GM18907 (cell line): Measurements from ENCODE around the gene PDK4.

ENCODE experiments used
- ATAC-seq: cut with Tn5 transposase; IDR thresholded peaks from one replicate; pipeline ENCODE4 v1.9.1; 2021; ENCODE audit warnings: mild to moderate bottlenecking, moderate library complexity; ENCODE audit not compliant: unreplicated experiment

PDK4 gene

GRCh38 chr7:95596198-95597063 is at the start of gene PDK4:
Gene PDK4, minus strand, starts transcription at chr7:95596516. Its CDS starts 223 bp downstream, at chr7:95596293.
- ATAC-seq = no peak

GRCh38 chr7:95642173-95642572 is 45.9 kb upstream of the PDK4 start:
- no peak for ATAC-seq

- ATAC-seq = no peak
Observed at GRCh38 chr7:95636140-95636940, 40.0 kb upstream of the PDK4 start.

GRCh38 chr7:95632609-95633008 is 36.3 kb upstream of the PDK4 start:
- no peak for ATAC-seq

- ATAC-seq = no peak
Observed at GRCh38 chr7:95631527-95631926, 35.2 kb upstream of the PDK4 start.

- no peak for ATAC-seq
Observed at GRCh38 chr7:95630702-95631458, 34.6 kb upstream of the PDK4 start.

GRCh38 chr7:95628831-95629439 is 32.6 kb upstream of the PDK4 start:
- ATAC-seq = no peak

- ATAC-seq = no peak
Observed at GRCh38 chr7:95623788-95624187, 27.5 kb upstream of the PDK4 start.

- ATAC-seq = no peak
Observed at GRCh38 chr7:95622859-95623258, 26.5 kb upstream of the PDK4 start.

GRCh38 chr7:95622001-95622549 is 25.8 kb upstream of the PDK4 start:
- ATAC-seq = no peak

GRCh38 chr7:95621404-95621803 is 25.1 kb upstream of the PDK4 start:
- no peak for ATAC-seq

GRCh38 chr7:95620631-95621030 is 24.3 kb upstream of the PDK4 start:
- ATAC-seq = no peak

- ATAC-seq = no peak
Observed at GRCh38 chr7:95619921-95620320, 23.6 kb upstream of the PDK4 start.

- no peak for ATAC-seq
Observed at GRCh38 chr7:95619517-95619916, 23.2 kb upstream of the PDK4 start.

GRCh38 chr7:95614442-95614940 is 18.2 kb upstream of the PDK4 start:
- no peak for ATAC-seq

GRCh38 chr7:95611224-95611623 is 14.9 kb upstream of the PDK4 start:
- ATAC-seq = no peak

- no peak for ATAC-seq
Observed at GRCh38 chr7:95609277-95609971, 13.1 kb upstream of the PDK4 start.

- ATAC-seq = peak; percentile 99
Observed at GRCh38 chr7:95608359-95609173, 12.2 kb upstream of the PDK4 start.

- ATAC-seq = no peak
Observed at GRCh38 chr7:95607561-95607960, 11.2 kb upstream of the PDK4 start.
